Osteoblast (primary cell): ENCODE data around the gene ZNF444. TPM values are rescaled to one million over a fixed set of nuclear protein-coding genes. Genes with fewer than 3 reads are reported as not detected.
"Not testable (repeated sequence)": the region's sequence is repeated elsewhere in the genome, so short reads cannot be mapped to it uniquely, and the experiment has no call there.

Experiments used
- DNase-seq: peaks from one replicate; pipeline ENCODE4 v3.0.0; 2011; ENCODE audit warnings: low spot score, mixed read lengths; ENCODE audit not compliant: insufficient read length; ENCODE audit errors: missing footprints
- H2AFZ ChIP-seq: 2 replicates; pipeline ENCODE4 v1.6.0; 2011; ENCODE audit warnings: mild to moderate bottlenecking, low read length
- H3K27ac ChIP-seq: 2 replicates; pipeline ENCODE4 v1.5.1; 2011; ENCODE audit warnings: mild to moderate bottlenecking, low read depth, low read length, moderate library complexity
- H3K27me3 ChIP-seq: 2 replicates; pipeline ENCODE4 v1.6.0; 2012; ENCODE audit warnings: mild to moderate bottlenecking, control low read depth, inconsistent platforms, low read length, moderate library complexity; ENCODE audit not compliant: insufficient read depth
- H3K36me3 ChIP-seq: 2 replicates; pipeline ENCODE4 v1.5.1; 2011; ENCODE audit warnings: mild to moderate bottlenecking, low read length, control low read depth, moderate library complexity; ENCODE audit not compliant: insufficient read depth
- H3K4me1 ChIP-seq: 2 replicates; pipeline ENCODE4 v1.5.1; 2011; ENCODE audit warnings: mild to moderate bottlenecking, low read length, control low read depth, moderate library complexity; ENCODE audit not compliant: insufficient read depth
- H3K4me2 ChIP-seq: 2 replicates; pipeline ENCODE4 v1.6.0; 2011; ENCODE audit warnings: mild to moderate bottlenecking, low read length; ENCODE audit not compliant: insufficient read depth
- H3K4me3 ChIP-seq: fragments of 200-600 bp; sonication (generic); 3 replicates; pipeline ENCODE4 v1.5.1; 2012; ENCODE audit warnings: mild to moderate bottlenecking, low read length, inconsistent platforms; ENCODE audit not compliant: insufficient read depth
- H3K79me2 ChIP-seq: 2 replicates; pipeline ENCODE4 v1.6.0; 2012; ENCODE audit warnings: mild to moderate bottlenecking, low read length, control low read depth, inconsistent platforms; ENCODE audit not compliant: insufficient read depth
- H3K9me3 ChIP-seq: 2 replicates; pipeline ENCODE4 v1.5.1; 2011; ENCODE audit warnings: low read depth, low read length, control low read depth
- H4K20me1 ChIP-seq: 2 replicates; pipeline ENCODE4 v1.6.0; 2012; ENCODE audit warnings: mild to moderate bottlenecking, low read length, control low read depth; ENCODE audit not compliant: insufficient read depth
- CTCF ChIP-seq: IDR thresholded peaks from 2 replicates; pipeline ENCODE4 v1.5.1; 2011; ENCODE audit warnings: mild to moderate bottlenecking, low read depth, low read length, moderate library complexity; ENCODE audit errors: extremely low read depth
- total RNA-seq: library from RNA; depleted of rRNA; stranded (reverse); fragments of >200 nt; gene quantifications from 2 replicates; pipeline ENCODE4 v1.2.3, GENCODE V29; 2012

The ZNF444 gene
- total RNA-seq, 1 donor: 16.6 TPM

GRCh38 chr19:56174086-56174485 lies 33.0 kb downstream of the ZNF444 start:
- no peak for TF ChIP-seq CTCF
- H3K4me3 ChIP-seq: no peak overlapping the region
- no peak overlapping the region for H3K4me2 ChIP-seq
- no peaks in the 10 kb centered on the region for H3K27me3 ChIP-seq
- no peaks in the 10 kb centered on the region for H4K20me1 ChIP-seq
- no peak for DNase-seq
- no peak overlapping the region for H2AFZ ChIP-seq
- H3K79me2 ChIP-seq: no peaks in the 10 kb centered on the region
- no peaks in the 10 kb centered on the region for H3K36me3 ChIP-seq
- no peaks in the 10 kb centered on the region for H3K4me1 ChIP-seq
- no peak overlapping the region for H3K27ac ChIP-seq
- H3K9me3 ChIP-seq: no peaks in the 10 kb centered on the region

DNA sequence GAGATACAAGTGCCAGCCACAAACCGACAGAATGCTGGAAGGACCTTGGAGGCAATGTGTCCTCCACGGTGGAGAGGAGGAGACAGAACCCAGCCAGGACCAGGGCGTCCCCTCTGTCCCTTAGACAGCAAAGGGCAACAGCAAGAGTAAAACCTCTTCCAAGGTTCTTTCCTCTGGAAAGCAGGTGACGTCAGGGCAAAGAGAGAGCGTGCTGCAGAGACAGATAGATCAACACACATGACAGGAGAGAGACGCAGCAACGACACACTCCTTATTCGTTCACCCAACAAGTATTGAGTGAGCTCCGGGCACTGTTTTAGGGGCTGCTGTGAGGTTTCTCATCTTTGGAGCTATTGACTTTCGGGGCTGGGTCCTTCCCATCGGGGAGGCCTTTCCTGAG lies 33.5 kb downstream of the ZNF444 start:
- no peaks in the 10 kb centered on the region for H3K79me2 ChIP-seq
- no peak overlapping the region for H3K4me2 ChIP-seq
- no peak overlapping the region for H3K4me3 ChIP-seq
- no peaks in the 10 kb centered on the region for H3K36me3 ChIP-seq
- TF ChIP-seq CTCF: no peak
- no peaks in the 10 kb centered on the region for H4K20me1 ChIP-seq
- H3K4me1 ChIP-seq: no peaks in the 10 kb centered on the region
- H3K27me3 ChIP-seq: no peaks in the 10 kb centered on the region
- no peak overlapping the region for H3K27ac ChIP-seq
- DNase-seq: no peak
- no peaks in the 10 kb centered on the region for H3K9me3 ChIP-seq
- H2AFZ ChIP-seq: no peak overlapping the region

DNA sequence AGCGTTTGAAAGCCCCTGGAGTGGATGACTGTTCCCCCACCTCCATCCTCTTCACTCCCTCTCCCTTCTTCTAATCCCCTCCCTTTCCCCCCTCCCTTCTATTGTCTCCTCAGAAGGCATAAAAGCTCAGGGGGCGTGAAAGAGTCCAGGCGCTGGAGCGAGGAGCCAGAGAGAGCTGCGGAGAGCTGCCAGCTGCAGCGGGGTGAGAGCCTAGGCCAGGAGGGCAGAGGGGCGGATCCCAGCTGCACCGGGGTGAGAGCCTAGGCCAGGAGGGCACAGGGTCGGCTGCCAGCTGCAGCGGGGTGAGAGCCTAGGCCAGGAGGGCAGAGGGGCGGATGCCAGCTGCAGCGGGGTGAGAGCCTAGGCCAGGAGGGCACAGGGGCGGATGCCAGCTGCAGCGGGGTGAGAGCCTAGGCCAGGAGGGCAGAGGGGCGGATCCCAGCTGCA lies 34.8 kb downstream of the ZNF444 start, which contains the start of gene GALP:
GALP (plus strand) TSS at position 148 of the 447 bp plus-strand sequence. CDS start 1,101 bp downstream, outside the sequence.
- H3K4me1 ChIP-seq, DNase-seq, H3K4me3 ChIP-seq, H3K27ac ChIP-seq, H3K79me2 ChIP-seq, H2AFZ ChIP-seq, H3K27me3 ChIP-seq, H3K4me2 ChIP-seq, H4K20me1 ChIP-seq, H3K36me3 ChIP-seq, H3K9me3 ChIP-seq: not testable (repeated sequence)

GRCh38 chr19:56176310-56176709 lies 35.2 kb downstream of the ZNF444 start:
- H3K79me2 ChIP-seq, H4K20me1 ChIP-seq, H3K4me2 ChIP-seq, H2AFZ ChIP-seq, H3K27me3 ChIP-seq, H3K9me3 ChIP-seq, H3K36me3 ChIP-seq, DNase-seq, H3K27ac ChIP-seq, H3K4me1 ChIP-seq, H3K4me3 ChIP-seq: not testable (repeated sequence)

GRCh38 chr19:56176881-56177280 lies 35.8 kb downstream of the ZNF444 start:
- no peaks in the 10 kb centered on the region for H3K36me3 ChIP-seq
- no peak for DNase-seq
- H3K79me2 ChIP-seq: no peaks in the 10 kb centered on the region
- H4K20me1 ChIP-seq: no peaks in the 10 kb centered on the region
- H3K4me3 ChIP-seq: no peak overlapping the region
- no peak overlapping the region for H3K27ac ChIP-seq
- TF ChIP-seq CTCF: no peak
- H3K9me3 ChIP-seq: no peaks in the 10 kb centered on the region
- no peaks in the 10 kb centered on the region for H3K4me1 ChIP-seq
- no peaks in the 10 kb centered on the region for H3K27me3 ChIP-seq
- H3K4me2 ChIP-seq: no peak overlapping the region
- H2AFZ ChIP-seq: no peak overlapping the region
